Cardiac fibroblast (primary cell): ENCODE data around the gene APMAP.

ENCODE experiments used
- DNase-seq, 2 donors: peaks; one replicate each; pipeline versions ENCODE4 v3.0.0 to v3.0.0-alpha.2; 2010; ENCODE audit warnings: low read depth in 2 of 2
- H3K4me3 ChIP-seq, 2 donors: replicated peaks in 1 of 2; 1 replicate in 1 of 2; 2 replicates in 1 of 2; pipeline ENCODE4 v1.5.1; 2011; ENCODE audit warnings: low read depth in 2 of 2, low read length in 2 of 2, mild to moderate bottlenecking in 2 of 2, moderate library complexity in 1 of 2
- TF ChIP-seq, protein P1 (sequence below): IDR thresholded peaks from one replicate; pipeline ENCODE4 v1.5.1; 2011; ENCODE audit warnings: low read depth, mild to moderate bottlenecking, low read length, inconsistent platforms

APMAP gene

DNA sequence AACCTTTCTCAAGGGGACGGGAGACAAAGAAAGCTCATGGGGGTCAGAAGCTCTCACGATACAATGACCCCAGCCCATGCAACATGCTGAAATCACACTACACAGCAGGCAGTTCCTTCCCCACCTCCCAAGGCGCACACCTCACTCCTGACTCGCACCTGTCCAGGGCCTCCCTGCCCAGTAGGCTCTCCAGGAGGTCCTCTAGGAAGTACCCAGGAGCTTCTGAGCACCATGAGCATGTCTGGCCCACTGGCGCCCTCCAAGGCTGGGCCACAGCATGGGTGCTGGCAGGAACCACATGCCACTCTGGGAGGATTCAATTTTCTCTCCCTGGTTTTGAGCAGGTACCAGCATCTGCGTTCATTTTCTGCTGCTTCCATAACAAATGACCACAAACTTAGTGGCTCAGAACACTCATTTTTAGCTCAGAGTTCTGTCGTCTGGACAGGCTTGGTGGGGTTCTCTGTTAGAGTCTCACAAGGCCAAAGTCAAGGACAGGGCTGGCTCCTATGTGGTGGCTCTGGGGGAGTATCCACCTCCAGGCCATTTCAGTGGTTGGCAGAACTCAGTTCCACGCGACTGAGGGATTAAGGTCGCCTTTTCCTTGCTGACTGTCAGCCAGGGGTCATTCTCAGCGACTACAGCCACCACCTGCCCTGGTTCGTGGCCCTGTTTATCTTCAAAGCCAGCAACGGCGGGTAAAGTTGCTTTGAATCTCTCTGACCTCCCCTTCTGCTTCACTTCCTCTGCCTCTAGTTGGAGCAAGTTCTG is 32.7 kb upstream of the APMAP start:
- H3K4me3 ChIP-seq = no peak overlapping the region
- TF ChIP-seq, protein P1, sequence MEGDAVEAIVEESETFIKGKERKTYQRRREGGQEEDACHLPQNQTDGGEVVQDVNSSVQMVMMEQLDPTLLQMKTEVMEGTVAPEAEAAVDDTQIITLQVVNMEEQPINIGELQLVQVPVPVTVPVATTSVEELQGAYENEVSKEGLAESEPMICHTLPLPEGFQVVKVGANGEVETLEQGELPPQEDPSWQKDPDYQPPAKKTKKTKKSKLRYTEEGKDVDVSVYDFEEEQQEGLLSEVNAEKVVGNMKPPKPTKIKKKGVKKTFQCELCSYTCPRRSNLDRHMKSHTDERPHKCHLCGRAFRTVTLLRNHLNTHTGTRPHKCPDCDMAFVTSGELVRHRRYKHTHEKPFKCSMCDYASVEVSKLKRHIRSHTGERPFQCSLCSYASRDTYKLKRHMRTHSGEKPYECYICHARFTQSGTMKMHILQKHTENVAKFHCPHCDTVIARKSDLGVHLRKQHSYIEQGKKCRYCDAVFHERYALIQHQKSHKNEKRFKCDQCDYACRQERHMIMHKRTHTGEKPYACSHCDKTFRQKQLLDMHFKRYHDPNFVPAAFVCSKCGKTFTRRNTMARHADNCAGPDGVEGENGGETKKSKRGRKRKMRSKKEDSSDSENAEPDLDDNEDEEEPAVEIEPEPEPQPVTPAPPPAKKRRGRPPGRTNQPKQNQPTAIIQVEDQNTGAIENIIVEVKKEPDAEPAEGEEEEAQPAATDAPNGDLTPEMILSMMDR = no peak
- DNase-seq = no peak

DNA sequence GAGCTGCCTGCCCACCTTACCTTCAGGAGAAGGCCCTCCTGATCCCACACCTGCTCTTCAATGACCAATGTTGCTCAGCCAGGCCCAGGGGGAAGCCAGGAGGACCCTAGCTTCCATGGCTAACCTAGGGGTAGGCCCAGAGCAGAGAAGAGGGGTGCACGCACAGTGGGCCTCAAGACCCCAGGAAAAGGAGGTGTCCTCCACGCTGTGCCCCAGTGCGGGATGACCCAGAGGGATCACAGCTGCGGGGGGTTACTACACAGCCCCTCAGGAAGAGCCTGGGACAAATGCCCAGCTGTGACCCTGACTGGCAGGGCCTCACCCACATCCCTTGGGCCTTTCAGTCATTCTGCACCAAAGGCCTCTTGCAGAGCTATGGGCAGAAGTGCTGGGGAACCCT is 31.6 kb upstream of the APMAP start:
- no peak for DNase-seq
- TF ChIP-seq, protein P1 = no peak

DNA sequence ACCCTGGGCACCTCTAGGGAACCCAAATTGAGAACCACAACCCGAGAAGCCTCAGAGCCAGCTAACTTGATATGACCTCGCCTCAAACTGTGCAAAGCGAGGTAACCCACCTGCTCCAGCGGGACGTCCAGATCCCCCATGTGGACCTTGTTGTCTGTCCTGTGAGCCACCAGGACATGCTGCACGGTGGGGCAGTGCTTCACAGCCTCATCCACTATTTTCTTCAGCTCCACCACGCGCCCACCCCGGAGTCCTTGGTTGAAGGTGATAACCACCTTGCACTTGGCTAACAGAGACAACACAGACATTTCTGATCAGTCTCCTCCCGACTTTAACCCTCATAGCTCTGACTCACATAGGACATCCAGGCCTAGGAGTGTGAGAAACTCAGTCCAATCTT is 30.8 kb upstream of the APMAP start:
- no peak for DNase-seq
- H3K4me3 ChIP-seq = no peak overlapping the region
- TF ChIP-seq, protein P1 = no peak

More for the DNA sequence above, 31.6 kb upstream of the APMAP start:
- H3K4me3 ChIP-seq = no peak overlapping the region

DNA sequence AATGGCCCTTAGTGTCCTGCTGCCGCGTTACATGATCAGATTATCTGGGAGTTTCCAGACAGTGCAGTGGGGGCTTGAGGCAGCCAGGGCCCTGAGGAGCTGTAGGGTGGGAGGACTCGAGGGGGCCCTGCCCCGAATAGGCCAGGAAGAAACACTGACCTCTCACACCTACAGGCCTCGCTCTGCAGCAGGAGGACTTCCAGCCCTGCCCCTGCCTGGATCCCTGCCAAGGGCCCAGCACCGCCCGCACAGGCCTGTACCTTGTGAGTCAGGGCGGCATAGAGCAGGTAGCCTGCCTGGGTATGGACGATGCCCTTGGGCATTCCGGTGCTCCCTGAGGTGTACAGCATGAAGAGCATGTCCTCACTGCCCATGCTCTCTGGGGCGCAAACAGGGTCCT is 30.1 kb upstream of the APMAP start:
- TF ChIP-seq, protein P1 = no peak
- H3K4me3 ChIP-seq = no peak overlapping the region
- no peak for DNase-seq

DNA sequence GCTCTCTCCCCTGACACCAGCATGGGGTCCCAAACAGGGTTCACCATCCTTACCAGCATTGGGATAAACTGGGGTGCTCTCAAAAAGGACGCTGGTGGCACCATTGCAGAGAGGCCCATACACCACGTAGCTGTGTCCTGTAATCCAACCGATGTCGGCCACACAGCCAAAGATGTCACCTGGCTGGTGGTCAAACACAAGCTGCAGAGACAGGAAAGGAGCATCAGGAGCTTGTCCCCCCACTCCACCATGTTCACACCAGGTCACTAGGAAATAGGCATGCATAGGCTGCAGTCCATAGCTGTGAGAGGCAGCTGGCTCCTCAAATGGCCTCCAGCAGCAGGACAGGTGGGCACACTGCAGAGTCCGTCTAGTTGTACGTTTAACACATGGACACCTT is 28.8 kb upstream of the APMAP start:
- H3K4me3 ChIP-seq = no peak overlapping the region
- TF ChIP-seq, protein P1 = no peak

DNA sequence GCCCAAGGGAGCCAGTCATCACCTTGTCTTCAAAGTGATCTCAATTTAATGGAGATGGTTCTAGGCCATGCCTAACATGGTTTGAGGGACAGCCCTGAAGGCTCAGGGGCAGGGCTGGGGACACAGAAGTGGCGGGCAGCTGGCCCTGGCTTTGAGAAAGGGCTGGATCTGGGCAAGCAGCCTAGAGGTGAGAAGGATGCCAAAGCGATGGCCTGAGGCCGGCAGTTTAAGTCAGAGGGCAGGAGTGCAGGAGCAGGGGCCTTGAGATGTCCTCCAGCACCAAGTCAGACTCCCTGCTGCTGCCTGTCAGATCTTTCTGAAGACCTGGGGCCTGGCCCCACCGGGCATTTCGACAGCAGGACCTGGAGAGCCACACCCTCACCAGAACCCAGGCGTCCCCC is 28.4 kb upstream of the APMAP start:
- no peak overlapping the region for H3K4me3 ChIP-seq
- DNase-seq = no peak
- TF ChIP-seq, protein P1 = no peak

More for the DNA sequence above, 28.8 kb upstream of the APMAP start:
- no peak for DNase-seq

DNA sequence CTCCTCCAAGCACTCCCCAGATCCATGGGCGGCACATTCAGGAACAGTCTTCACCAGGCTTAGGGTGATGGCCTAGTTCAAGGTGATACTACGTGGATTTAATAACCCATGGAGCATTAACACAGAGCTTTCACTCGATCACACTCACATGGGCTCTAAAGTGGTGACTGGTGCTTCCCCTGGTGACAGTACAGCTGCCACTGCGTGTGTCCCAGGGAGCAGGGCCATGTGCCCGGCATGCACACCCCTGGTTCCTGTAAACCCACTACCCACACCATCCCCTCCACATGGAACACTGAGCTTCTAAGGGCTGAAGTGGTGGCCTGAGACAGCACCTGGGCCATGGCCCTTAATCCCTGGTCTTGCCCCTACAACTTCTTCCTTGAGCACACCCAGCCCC is 27.8 kb upstream of the APMAP start:
- no peak overlapping the region for H3K4me3 ChIP-seq
- TF ChIP-seq, protein P1 = no peak
- no peak for DNase-seq
